ENCODE data around the gene HS3ST3B1. TPM values are rescaled to one million over a fixed set of nuclear protein-coding genes. Genes with fewer than 3 reads are reported as not detected.

Gene HS3ST3B1
- total RNA-seq, 1 experiment from 2014 or later = 2.4 TPM

GRCh38 chr17:14303343-14304221, 2.7 kb downstream of the HS3ST3B1 start:
- H3K4me1 ChIP-seq (ENCODE audit: control insufficient read depth in 1 of 2, insufficient read depth in 2 of 2, low read length in 2 of 2) = peaks cover 11 to 28% of the 10 kb centered on the region in 2 experiments; a peak in 3 of 4 replicates
- intact Hi-C loops (cut with micrococcal nuclease) = loop anchor here (2.0 to 10.0 kb wide), 4 partner anchors 259 to 1271 kb away; no protein-coding TSS in a partner anchor
- H3K4me2 ChIP-seq (ENCODE audit: low read length) = peak overlapping the region; percentile 89
- H3K27me3 ChIP-seq (ENCODE audit: insufficient read depth, low read length) = no peaks in the 10 kb centered on the region
- ATAC-seq (no peak), DNase-seq (ENCODE audit: low read depth, low spot score) (no peak)
- no peak for TF ChIP-seq EZH2 (IDR thresholded peaks at IDR 0.05)
- BruUV-seq (replicated peaks) = TSS peak; percentile 9
- no peaks in the 10 kb centered on the region for H3K79me2 ChIP-seq (ENCODE audit: insufficient read depth, low read length)
- no peaks in the 10 kb centered on the region for H3K36me3 ChIP-seq (ENCODE audit: control insufficient read depth in 1 of 2, insufficient read depth in 2 of 2, low read length in 2 of 2)
- H3K4me3 ChIP-seq (replicated peaks in 1 of 2; ENCODE audit: low read depth in 1 of 2, low read length in 2 of 2) = no peak overlapping the region
- no peak overlapping the region for H3K9ac ChIP-seq (ENCODE audit: low read length)
- H4K20me1 ChIP-seq (ENCODE audit: insufficient read depth) = no peaks in the 10 kb centered on the region
- H3K9me2 ChIP-seq (ENCODE audit: insufficient read depth) = no peaks in the 10 kb centered on the region
- H3K9me3 ChIP-seq (ENCODE audit: control insufficient read depth in 1 of 2, insufficient read depth in 1 of 2, low read depth in 1 of 2, low read length in 2 of 2) = no peaks in the 10 kb centered on the region
- POLR2A ChIA-PET = no interaction called here
- no peak overlapping the region for H2AFZ ChIP-seq (ENCODE audit: low read depth, low read length, poor library complexity, severe bottlenecking)
- CTCF ChIA-PET = interaction anchor here (3.3 kb wide), 1 partner anchor 706 kb away, joined by 38 read pairs; no protein-coding TSS in a partner anchor
- RAD21 ChIA-PET (ENCODE audit: low non-redundant PET in 1 of 2, low total read pairs in 2 of 2, uncharacterized antibody in 2 of 2, unreplicated experiment in 2 of 2) = no interaction called here
- no peak overlapping the region for H3K27ac ChIP-seq (ENCODE audit: low read depth, low read length)

GRCh38 chr17:14304222-14304772, 3.4 kb downstream of the HS3ST3B1 start:
- H3K27ac ChIP-seq (ENCODE audit: low read depth, low read length) = no peak overlapping the region
- no peak overlapping the region for H3K4me2 ChIP-seq (ENCODE audit: low read length)
- ChIA-PET POLR2A (no interaction called here), CTCF (no interaction called here), RAD21 (ENCODE audit: low non-redundant PET in 1 of 2, low total read pairs in 2 of 2, uncharacterized antibody in 2 of 2, unreplicated experiment in 2 of 2) (no interaction called here)
- no peak for DNase-seq (ENCODE audit: low read depth, low spot score)
- BruUV-seq (replicated peaks) = no TSS peak
- no peak overlapping the region for H3K4me3 ChIP-seq (replicated peaks in 1 of 2; ENCODE audit: low read depth in 1 of 2, low read length in 2 of 2)
- intact Hi-C loops (cut with micrococcal nuclease) = loop anchor here (5.0 to 10.0 kb wide), 3 partner anchors 259 to 1272 kb away; no protein-coding TSS in a partner anchor
- no peaks in the 10 kb centered on the region for H3K27me3 ChIP-seq (ENCODE audit: insufficient read depth, low read length)
- no peak overlapping the region for H2AFZ ChIP-seq (ENCODE audit: low read depth, low read length, poor library complexity, severe bottlenecking)
- no peaks in the 10 kb centered on the region for H3K79me2 ChIP-seq (ENCODE audit: insufficient read depth, low read length)
- H3K4me1 ChIP-seq (ENCODE audit: control insufficient read depth in 1 of 2, insufficient read depth in 2 of 2, low read length in 2 of 2) = peaks cover 11 to 28% of the 10 kb centered on the region in 2 experiments; a peak in 3 of 4 replicates
- no peak for ATAC-seq
- H3K9ac ChIP-seq (ENCODE audit: low read length) = no peak overlapping the region
- H3K36me3 ChIP-seq (ENCODE audit: control insufficient read depth in 1 of 2, insufficient read depth in 2 of 2, low read length in 2 of 2) = no peaks in the 10 kb centered on the region
- no peaks in the 10 kb centered on the region for H4K20me1 ChIP-seq (ENCODE audit: insufficient read depth)
- H3K9me3 ChIP-seq (ENCODE audit: control insufficient read depth in 1 of 2, insufficient read depth in 1 of 2, low read depth in 1 of 2, low read length in 2 of 2) = no peaks in the 10 kb centered on the region
- no peaks in the 10 kb centered on the region for H3K9me2 ChIP-seq (ENCODE audit: insufficient read depth)
- TF ChIP-seq REST (IDR thresholded peaks at IDR 0.05; ENCODE audit: low read depth) = no peak
- TF ChIP-seq SP1 (IDR thresholded peaks at IDR 0.05; ENCODE audit: low read depth) = no peak
- no peak for TF ChIP-seq SRF (IDR thresholded peaks at IDR 0.05; ENCODE audit: low read depth)
- TF ChIP-seq TCF7L2 (IDR thresholded peaks at IDR 0.05; ENCODE audit: borderline replicate concordance, extremely low read depth, insufficient read depth, insufficient read length) = no peak
- no peak for TF ChIP-seq ZNF274 (IDR thresholded peaks at IDR 0.05; ENCODE audit: low read depth, low read length)
- no peak for TF ChIP-seq EGR1 (IDR thresholded peaks at IDR 0.05; ENCODE audit: low read depth)
- TF ChIP-seq EZH2 (IDR thresholded peaks at IDR 0.05) = no peak
- no peak for TF ChIP-seq SIN3A (IDR thresholded peaks at IDR 0.05; ENCODE audit: low read depth)
- no peak for TF ChIP-seq CTCF (IDR thresholded peaks at IDR 0.05 in 2 of 3, conservative IDR thresholded peaks at IDR 0.05 in 1 of 3; ENCODE audit: borderline replicate concordance in 1 of 3, insufficient read depth in 1 of 3, low read depth in 2 of 3, low read length in 2 of 3)
- no peak for TF ChIP-seq FOSL1 (IDR thresholded peaks at IDR 0.05; ENCODE audit: low read depth)
- no peak for TF ChIP-seq ZFX (IDR thresholded peaks at IDR 0.05)
- TF ChIP-seq ELF1 (IDR thresholded peaks at IDR 0.05; ENCODE audit: borderline replicate concordance, low read depth) = no peak
- no peak for TF ChIP-seq YY1 (IDR thresholded peaks at IDR 0.05; ENCODE audit: extremely low read depth, insufficient replicate concordance, low read depth, low read length)
